ENCODE measurements around the gene HOXC9. TPM values are rescaled to one million over a fixed set of nuclear protein-coding genes. Genes with fewer than 3 reads are reported as not detected.

The HOXC9 gene
- polyA plus RNA-seq, 4 donors: 19.1 to 33.6 (median 28.1) TPM

- DNase-seq (ENCODE audit: low read depth in 4 of 4, low spot score in 2 of 4): no peak
These were observed 13.1 kb upstream of the HOXC9 start for GRCh38 chr12:53986686-53987483.

- DNase-seq (ENCODE audit: low read depth in 4 of 4, low spot score in 2 of 4): no peak
These were observed 12.2 kb upstream of the HOXC9 start for GRCh38 chr12:53987787-53988230.

DNA sequence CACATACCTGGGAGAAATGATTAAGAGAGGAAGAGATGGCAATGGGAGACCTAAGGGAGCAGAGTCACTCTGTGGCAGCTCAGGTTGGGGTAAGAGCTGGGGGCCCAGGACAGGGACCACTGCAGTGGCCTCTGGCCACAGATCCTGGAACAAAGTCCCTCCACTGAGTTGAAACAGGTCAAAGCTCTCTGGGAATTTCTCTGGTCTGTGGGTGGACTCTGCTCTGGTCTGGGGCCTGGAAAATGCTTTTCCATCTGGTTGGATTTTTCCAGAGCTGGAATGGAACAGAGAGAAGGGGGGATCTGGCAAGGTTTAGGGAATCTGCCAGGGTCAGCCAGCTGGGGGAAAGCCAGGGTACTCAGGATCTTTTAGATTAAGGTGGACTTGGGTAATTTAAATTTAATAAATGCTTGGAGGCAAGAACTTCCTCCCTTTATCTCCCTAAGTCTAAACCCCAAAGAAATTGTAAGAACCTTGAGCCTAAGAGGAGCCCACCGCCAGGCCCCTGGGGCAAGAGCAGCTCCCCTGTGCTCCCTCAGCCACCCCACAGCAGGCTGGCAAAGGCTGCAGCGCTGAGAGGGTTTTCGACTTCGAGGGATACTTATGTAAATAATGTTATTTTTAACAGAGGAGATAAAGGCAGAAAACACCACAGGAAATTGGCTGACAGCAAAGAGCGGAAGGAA is 11.3 kb upstream of the HOXC9 start:
- DNase-seq (ENCODE audit: low read depth in 4 of 4, low spot score in 2 of 4): no peak

DNA sequence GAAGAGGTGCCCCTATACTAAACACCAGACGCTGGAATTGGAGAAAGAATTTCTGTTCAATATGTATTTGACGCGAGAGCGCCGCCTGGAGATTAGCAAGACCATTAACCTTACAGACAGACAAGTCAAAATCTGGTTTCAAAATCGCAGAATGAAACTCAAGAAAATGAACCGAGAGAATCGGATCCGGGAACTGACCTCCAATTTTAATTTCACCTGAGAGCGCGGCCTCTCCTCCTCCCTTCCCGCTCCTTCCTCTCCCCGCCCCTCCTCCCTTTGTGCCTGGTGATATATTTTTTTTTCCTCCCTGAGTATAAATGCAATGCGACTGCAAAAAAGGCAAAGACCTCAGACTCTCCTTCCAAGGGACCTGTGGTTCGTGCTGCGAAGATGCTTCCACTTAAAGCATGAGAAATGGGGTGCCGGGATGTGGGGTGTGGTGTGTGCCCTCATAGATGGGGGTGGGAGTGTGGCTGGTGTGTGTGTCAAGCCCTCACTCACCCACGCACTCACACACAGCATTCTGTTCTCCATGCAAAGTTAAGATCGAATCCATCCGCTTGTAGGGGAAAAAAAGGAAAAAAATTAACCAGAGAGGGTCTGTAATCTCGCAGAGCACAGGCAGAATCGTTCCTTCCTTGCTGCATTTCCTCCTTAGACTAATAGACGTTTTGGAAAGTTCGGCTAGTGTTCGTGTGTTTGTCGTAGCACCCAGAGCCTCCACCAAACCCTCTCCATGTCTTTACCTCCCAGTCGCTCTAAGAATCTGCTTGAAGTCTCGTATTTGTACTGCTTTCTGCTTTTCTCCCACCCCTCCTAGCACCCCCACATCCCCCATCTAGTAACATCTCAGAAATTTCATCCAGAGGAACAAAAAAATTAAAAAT is 10.5 kb upstream of the HOXC9 start:
- DNase-seq (ENCODE audit: low read depth in 4 of 4, low spot score in 2 of 4): peak in 1 of 4 donors; percentile 53

- DNase-seq (ENCODE audit: low read depth in 4 of 4, low spot score in 2 of 4): no peak
These were observed 9.5 kb upstream of the HOXC9 start for GRCh38 chr12:53990311-53991076.

GRCh38 chr12:53991077-53991460 is 8.9 kb upstream of the HOXC9 start:
- no peak for DNase-seq (ENCODE audit: low read depth in 4 of 4, low spot score in 2 of 4)

DNA sequence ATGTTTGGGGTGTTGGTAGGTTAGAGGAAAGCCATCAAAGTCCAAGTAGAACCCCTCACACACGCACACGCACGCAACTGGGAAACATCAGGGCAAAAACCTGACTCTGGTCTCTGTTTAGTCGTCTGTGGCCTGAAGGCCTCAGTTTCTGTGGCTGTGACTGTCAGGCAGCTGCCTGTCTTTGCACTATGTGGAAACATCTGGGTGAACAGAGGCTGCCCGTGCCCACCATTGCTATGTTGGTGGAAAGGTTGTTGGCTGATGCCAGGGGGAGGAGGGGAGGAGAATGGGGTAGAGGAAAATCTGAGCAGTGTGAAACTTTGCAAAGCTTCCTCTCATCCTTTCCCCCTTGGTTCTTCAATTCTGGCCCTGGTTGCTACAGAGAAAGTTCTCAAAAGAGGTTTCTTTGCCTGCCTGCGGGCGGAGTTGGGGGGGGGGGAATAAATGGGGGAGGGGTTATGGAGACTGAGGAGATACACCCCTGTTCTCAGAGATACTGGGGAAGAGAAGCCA is 7.5 kb upstream of the HOXC9 start:
- no peak for DNase-seq (ENCODE audit: low read depth in 4 of 4, low spot score in 2 of 4)

DNA sequence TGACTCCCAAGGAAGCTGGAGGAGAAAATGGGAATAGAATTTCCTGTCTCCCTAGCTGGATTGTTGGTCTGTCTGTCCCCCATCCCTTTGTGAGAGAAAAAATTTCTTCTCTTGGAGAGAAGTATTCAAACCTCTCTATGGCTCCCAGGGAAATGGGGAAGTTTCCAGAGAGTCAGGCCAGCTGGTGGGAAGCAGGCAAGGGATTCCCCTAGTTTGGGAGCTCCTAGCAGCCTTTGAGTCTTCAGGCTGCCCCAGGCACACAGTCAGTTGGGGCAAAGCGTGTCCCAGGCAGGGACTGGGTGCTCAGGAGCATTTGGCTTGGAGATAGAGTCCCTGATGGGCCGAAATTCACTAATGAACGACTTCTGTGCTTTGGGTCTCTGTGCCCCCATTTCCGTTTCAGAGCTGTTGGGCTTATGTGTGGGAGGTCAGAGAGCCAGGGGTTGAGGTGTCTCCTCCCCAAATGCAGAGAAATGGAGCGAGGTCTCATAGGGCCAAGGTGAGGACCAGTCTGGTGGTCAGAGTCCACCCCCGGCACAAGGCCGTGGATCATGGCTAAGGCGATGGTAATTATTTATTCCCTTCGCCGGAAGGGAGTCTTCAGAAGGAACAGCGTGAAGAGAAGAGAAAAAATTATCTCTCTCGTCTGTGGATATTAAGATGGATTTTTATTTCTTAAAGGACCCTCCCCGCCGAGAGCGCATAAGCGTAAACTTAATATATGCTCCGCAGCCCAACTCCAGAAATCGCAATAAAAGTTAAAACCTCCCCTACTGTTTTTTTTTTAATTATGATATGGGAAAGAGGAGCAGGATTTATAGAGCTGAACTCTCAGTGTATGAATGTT is 6.6 kb upstream of the HOXC9 start:
- DNase-seq (ENCODE audit: low read depth in 4 of 4, low spot score in 2 of 4): no peak

- no peak for DNase-seq (ENCODE audit: low read depth in 4 of 4, low spot score in 2 of 4)
These were observed 6.0 kb upstream of the HOXC9 start for GRCh38 chr12:53994009-53994263.

DNA sequence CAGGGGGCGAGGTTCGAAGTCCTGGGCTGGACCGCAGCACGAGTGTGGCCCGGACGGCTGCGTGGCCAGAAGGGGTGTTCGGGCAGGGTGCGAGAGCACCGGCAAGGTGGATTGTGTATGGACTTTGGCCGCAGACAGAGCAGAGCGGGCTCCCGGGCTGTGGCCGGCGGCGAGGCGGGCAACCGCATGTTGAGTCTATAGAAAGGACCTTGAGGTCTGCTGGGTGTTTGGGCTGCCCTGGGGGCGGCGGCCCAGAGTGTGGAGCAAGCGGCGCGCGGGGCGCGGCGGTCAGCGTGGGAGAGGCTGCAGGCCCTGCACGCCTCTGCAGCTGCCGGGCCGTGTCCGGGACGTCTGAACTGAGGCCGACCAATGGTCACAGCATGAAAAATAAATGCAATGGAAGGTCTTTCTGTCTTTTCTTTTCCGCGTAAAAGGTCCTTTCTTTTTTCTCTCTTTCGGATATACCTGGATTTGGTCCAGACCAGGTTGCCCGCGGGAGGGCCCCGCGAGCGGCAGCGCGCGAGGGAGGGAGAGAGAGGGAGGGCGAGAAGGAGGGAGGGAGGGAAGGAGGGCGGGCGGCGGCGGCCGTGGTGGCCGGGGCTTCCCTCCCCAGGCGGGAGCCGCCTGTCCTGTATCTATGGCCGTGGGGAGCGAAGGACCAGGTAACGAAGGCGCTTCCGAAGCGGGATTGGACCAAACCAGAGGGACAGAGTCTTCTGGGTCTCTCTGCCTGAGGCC is 5.5 kb upstream of the HOXC9 start:
- DNase-seq (ENCODE audit: low read depth in 4 of 4, low spot score in 2 of 4): no peak

DNA sequence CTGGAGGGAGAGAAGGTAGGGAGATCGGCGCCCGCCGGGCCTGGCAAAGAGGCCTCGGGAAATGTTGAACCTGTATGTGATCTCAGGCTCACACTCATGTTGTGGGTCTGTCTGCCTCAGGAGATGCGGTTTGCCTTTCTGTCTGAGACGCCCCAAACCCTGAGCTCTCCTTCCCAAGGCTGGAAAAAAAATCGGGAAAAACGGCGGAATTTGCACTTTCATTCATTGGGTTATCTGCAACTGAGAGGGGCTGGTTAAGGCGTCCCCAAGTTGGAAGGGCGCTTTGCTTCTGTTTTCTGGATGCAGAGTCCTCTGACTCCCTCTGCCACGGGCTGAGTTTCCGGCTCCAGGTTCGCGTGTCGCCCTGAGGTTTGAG is 5.0 kb upstream of the HOXC9 start:
- DNase-seq (ENCODE audit: low read depth in 4 of 4, low spot score in 2 of 4): no peak

DNA sequence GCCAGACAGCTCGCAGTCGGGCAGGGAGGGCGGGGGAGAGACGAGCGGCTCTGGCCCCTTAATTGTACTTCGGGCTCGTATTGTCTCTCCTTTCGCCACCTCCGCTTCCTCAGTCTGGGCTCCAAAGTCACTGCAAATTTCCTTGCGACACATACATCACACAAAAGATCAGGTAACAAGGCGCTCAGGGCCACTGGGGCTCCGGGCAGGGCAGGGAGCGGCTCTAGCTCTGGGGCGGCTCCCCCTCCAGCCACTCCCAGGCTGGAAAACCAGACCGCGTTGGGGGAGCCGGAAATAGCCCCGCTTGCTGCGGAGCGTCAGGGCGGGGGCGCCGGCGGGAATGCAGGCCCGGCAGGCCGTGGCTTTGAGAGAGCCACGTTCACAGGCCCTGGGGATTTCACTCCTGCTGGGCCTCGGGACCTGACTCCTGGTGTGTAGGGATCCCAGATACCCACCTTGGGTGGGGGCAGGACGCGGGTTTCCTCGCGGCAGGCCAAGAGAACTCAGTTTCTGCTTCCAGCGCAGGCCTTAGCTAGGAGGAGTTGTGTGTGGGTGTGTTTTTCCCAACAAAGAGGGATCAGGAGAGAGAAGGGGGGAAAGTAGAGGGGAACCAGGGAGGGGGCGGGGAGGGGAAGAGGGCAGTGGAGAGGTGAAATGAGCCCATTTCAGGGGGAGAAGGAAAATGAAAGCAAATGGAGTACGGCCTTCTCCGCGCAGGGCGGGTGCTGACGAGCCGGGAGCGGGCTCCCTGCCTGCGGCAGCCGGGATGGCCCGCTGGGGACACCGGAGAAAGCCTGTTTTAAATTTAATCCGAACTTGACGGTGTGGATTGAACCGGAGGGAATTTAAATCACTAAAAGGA is 4.4 kb upstream of the HOXC9 start:
- no peak for DNase-seq (ENCODE audit: low read depth in 4 of 4, low spot score in 2 of 4)

GRCh38 chr12:53996240-53997203 is 3.4 kb upstream of the HOXC9 start:
- DNase-seq (ENCODE audit: low read depth in 4 of 4, low spot score in 2 of 4): no peak

GRCh38 chr12:53997204-53998109 is 2.5 kb upstream of the HOXC9 start:
- no peak for DNase-seq (ENCODE audit: low read depth in 4 of 4, low spot score in 2 of 4)

DNA sequence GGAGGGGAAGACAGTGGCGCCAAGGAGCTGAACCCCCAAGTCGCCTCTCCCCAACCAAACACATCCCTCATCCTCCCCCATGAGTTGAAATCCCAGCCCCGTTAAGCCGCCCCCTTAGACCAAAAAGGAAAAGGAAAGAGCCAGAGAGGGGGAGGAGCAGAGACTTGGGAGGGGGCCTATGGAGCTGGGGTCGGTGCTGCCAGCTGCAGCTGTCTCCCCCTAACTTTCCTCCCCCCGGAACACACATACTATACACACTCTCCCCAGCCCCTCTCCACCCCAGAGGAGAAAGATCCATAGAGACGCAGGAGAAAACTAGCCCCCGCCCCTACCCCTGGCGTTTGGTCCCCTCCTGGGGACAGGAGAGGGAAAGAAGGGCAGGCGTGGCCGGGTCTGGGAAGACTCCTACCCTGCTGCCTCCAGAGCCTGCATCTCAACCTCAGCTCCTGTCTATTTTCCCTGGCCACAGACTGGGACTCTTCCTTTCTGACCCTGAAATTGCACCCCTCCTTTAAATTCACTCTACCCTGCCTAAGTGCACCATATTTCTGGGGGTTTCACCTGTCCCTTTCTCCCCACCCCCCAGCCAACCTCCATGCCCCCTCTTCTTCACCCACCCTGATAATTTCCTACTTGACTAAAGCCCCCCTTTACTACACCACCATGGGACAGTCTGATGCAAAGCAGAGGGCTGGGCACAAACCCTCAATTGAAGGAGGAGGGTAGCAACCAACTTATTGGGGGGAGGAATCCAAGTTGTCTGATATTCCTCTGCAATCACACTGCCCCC is 1.7 kb upstream of the HOXC9 start:
- DNase-seq (ENCODE audit: low read depth in 4 of 4, low spot score in 2 of 4): no peak

All from left renal cortex interstitium (tissue), 4 donors.